Hepatocyte (in vitro differentiated cells): ENCODE data around the gene AGRN.

ENCODE experiments used
- CTCF ChIP-seq: fragments of 200-600 bp; sonication (generic); IDR thresholded peaks from 2 replicates; pipeline ENCODE4 v1.5.1; 2016; ENCODE audit warnings: antibody characterized with exemption, mild to moderate bottlenecking; ENCODE audit not compliant: poor library complexity
- EZH2 ChIP-seq: fragments of 200-600 bp; sonication (generic); IDR thresholded peaks from 2 replicates; pipeline ENCODE4 v1.6.1; 2016; ENCODE audit warnings: antibody characterized with exemption, mild to moderate bottlenecking, borderline replicate concordance
- EZH2phosphoT487 ChIP-seq: fragments of 200-600 bp; sonication (generic); IDR thresholded peaks from one replicate; pipeline ENCODE4 v1.6.1; 2018; ENCODE audit warnings: antibody characterized with exemption, mild to moderate bottlenecking, low read depth, moderate library complexity; ENCODE audit not compliant: unreplicated experiment, severe bottlenecking

GRCh38 chr1:1045129-1045528 lies 25.2 kb downstream of the AGRN start:
- no peak for TF ChIP-seq CTCF
- TF ChIP-seq EZH2, result no peak
- TF ChIP-seq EZH2phosphoT487, result no peak
